Measurements from ENCODE around the gene IL17RC.

The IL17RC gene

DNA sequence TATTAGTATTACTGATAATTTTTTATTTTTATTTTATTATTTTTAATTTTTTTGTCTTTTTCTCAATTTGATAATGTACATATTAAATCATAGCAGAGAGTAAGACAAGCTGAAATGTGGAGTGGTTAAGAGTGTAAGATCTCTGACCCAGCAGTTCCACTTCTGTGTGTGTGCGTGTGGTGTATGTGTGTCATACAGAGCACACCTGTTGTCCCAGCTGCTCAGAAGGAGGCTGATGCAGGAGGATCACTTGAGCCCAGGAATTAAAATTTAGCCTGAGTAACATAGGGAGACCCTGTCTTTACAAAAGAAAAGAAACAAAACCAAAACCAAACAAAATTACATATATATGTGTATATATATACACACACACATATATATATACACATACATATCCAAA lies 35.5 kb upstream of the IL17RC start:
- no peaks in the 10 kb centered on the region for H3K27me3 ChIP-seq (replicated peaks; ENCODE audit: control insufficient read depth, insufficient read depth, low read length, poor library complexity, severe bottlenecking)
- H3K4me1 ChIP-seq (ENCODE audit: control insufficient read depth, insufficient read depth, low read length, poor library complexity, severe bottlenecking) = no peaks in the 10 kb centered on the region
- no peak overlapping the region for H3K27ac ChIP-seq (ENCODE audit: insufficient read depth, low read length, poor library complexity, severe bottlenecking)
- no peaks in the 10 kb centered on the region for H3K9me3 ChIP-seq (ENCODE audit: control insufficient read depth, low read length)
- H3K4me3 ChIP-seq (ENCODE audit: insufficient read depth, low read depth, low read length, poor library complexity, severe bottlenecking) = no peak overlapping the region
- no peak for DNase-seq
- H3K36me3 ChIP-seq (ENCODE audit: control insufficient read depth, insufficient read depth, low read length) = no peaks in the 10 kb centered on the region

DNA sequence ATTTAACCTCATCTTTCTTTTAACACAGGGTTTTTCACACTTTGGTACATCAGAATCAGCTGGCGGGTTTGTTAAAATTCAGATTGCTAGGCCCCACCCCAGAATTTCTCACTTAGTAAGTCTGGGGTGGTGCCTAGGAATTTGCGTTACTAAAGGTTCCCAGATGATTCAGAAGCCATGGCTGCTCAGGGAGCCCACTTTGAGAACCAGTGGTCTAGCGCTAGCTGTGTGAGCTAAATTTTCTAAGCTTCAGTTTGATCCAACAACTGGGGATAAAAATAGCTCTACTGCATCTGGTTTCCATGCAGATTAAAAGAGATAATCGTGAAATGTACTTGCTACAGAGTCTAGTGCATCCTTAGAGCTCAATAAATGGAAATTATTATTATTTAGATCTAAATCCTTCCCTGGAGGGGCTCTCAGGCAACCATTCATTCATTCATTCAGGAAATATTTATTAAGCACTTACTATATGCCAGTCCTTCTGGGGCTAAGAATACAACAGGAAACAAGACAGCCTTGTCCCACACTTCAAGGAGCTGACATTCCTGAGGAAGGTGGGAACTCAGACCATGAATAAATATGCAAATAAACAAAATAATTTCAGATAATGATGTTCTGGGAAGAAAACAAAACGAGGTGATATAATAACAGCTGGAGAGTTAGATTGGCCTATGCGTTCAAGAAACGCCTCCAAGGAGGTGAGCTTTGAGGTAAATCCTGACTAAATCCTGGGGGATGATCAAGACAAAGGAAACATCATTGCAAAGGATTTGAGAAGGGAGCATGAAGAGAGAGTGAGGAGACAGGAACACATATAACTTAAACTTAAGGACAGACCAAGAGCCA lies 33.0 kb upstream of the IL17RC start:
- Histone ChIP-seq H3K9me3 (ENCODE audit: control insufficient read depth, low read length) (no peaks in the 10 kb centered on the region), H3K36me3 (ENCODE audit: control insufficient read depth, insufficient read depth, low read length) (no peaks in the 10 kb centered on the region), H3K4me3 (ENCODE audit: insufficient read depth, low read depth, low read length, poor library complexity, severe bottlenecking) (no peak overlapping the region), H3K4me1 (ENCODE audit: control insufficient read depth, insufficient read depth, low read length, poor library complexity, severe bottlenecking) (no peaks in the 10 kb centered on the region), H3K27ac (ENCODE audit: insufficient read depth, low read length, poor library complexity, severe bottlenecking) (no peak overlapping the region), H3K27me3 (replicated peaks; ENCODE audit: control insufficient read depth, insufficient read depth, low read length, poor library complexity, severe bottlenecking) (no peaks in the 10 kb centered on the region)
- no peak for DNase-seq

DNA sequence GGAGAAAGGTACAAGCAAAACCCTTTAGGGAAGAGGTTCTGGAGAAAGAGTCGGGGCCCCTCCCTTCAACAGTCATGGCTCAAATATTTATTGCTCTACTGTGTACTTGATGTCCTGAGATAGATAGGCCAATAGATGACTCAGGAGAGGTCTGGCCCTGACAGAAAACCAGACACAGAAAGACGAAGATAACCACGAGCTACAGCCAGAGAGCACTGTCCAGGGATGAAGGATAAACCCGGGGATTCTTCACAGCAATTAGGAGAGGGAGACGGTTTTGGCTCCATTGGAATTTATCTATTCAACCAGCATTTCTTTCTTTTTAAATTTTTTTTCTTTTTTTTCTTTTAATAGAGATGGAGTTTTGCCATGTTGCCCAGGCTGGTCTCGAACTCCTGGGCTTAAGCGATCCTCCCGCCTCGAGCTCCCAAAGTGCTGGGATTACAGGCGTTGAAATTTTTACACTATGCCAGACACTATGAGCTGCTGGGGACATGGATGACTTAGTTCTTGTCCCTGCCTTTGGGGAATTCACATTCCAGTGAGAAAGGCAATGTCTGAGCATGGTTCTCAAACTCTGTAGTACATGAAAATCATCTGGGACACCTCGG lies 32.2 kb upstream of the IL17RC start:
- no peaks in the 10 kb centered on the region for H3K9me3 ChIP-seq (ENCODE audit: control insufficient read depth, low read length)
- no peak for DNase-seq
- H3K27me3 ChIP-seq (replicated peaks; ENCODE audit: control insufficient read depth, insufficient read depth, low read length, poor library complexity, severe bottlenecking) = no peaks in the 10 kb centered on the region
- H3K27ac ChIP-seq (ENCODE audit: insufficient read depth, low read length, poor library complexity, severe bottlenecking) = no peak overlapping the region
- H3K4me1 ChIP-seq (ENCODE audit: control insufficient read depth, insufficient read depth, low read length, poor library complexity, severe bottlenecking) = no peaks in the 10 kb centered on the region
- H3K4me3 ChIP-seq (ENCODE audit: insufficient read depth, low read depth, low read length, poor library complexity, severe bottlenecking) = no peak overlapping the region
- H3K36me3 ChIP-seq (ENCODE audit: control insufficient read depth, insufficient read depth, low read length) = no peaks in the 10 kb centered on the region

DNA sequence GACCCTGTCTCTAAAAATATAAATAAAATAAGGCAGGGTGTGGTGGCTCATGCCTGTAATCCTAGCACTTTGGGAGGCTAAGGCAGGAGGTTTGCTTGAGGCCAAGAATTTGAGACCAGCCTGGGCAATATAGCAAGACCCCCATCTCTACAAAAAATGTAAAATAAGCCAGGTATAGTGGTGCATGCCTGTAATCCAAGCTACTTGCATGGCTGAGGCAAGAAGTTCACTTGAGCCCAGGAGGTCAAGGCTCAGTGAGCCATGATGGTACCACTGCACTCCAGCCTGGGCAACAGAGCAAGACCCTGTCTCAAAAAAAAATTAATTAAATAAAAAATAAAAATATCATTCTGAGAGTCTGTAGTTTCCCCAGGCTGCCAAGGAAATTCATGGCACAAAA lies 30.6 kb upstream of the IL17RC start:
- no peaks in the 10 kb centered on the region for H3K27me3 ChIP-seq (replicated peaks; ENCODE audit: control insufficient read depth, insufficient read depth, low read length, poor library complexity, severe bottlenecking)
- H3K9me3 ChIP-seq (ENCODE audit: control insufficient read depth, low read length) = no peaks in the 10 kb centered on the region
- no peak for DNase-seq
- H3K36me3 ChIP-seq (ENCODE audit: control insufficient read depth, insufficient read depth, low read length) = no peaks in the 10 kb centered on the region
- H3K4me3 ChIP-seq (ENCODE audit: insufficient read depth, low read depth, low read length, poor library complexity, severe bottlenecking) = no peak overlapping the region
- H3K27ac ChIP-seq (ENCODE audit: insufficient read depth, low read length, poor library complexity, severe bottlenecking) = no peak overlapping the region
- peaks cover 5% of the 10 kb centered on the region for H3K4me1 ChIP-seq (ENCODE audit: control insufficient read depth, insufficient read depth, low read length, poor library complexity, severe bottlenecking)

DNA sequence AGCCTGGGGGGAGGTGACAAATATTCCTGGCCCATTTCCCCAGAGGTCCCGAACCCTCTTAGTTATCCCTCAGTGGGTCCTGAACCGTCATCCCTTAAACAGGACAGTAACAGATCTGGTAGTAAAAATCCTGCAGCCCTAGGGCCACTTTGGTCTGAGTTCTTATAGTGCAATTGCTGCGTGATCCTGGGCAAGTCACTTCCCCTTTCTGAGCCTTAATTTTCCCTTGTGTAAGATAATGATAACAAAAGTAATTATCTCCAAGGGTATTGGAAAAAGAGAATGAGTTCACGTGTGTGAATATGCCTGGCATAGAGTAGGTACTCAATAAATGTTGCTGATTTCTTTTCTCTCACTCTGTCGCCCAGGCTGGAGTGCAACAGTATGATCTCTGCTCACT lies 29.4 kb upstream of the IL17RC start:
- DNase-seq = no peak
- Histone ChIP-seq H3K36me3 (ENCODE audit: control insufficient read depth, insufficient read depth, low read length) (no peaks in the 10 kb centered on the region), H3K4me1 (ENCODE audit: control insufficient read depth, insufficient read depth, low read length, poor library complexity, severe bottlenecking) (peaks cover 6% of the 10 kb centered on the region), H3K27ac (ENCODE audit: insufficient read depth, low read length, poor library complexity, severe bottlenecking) (no peak overlapping the region), H3K9me3 (ENCODE audit: control insufficient read depth, low read length) (no peaks in the 10 kb centered on the region), H3K27me3 (replicated peaks; ENCODE audit: control insufficient read depth, insufficient read depth, low read length, poor library complexity, severe bottlenecking) (no peaks in the 10 kb centered on the region), H3K4me3 (ENCODE audit: insufficient read depth, low read depth, low read length, poor library complexity, severe bottlenecking) (no peak overlapping the region)

DNA sequence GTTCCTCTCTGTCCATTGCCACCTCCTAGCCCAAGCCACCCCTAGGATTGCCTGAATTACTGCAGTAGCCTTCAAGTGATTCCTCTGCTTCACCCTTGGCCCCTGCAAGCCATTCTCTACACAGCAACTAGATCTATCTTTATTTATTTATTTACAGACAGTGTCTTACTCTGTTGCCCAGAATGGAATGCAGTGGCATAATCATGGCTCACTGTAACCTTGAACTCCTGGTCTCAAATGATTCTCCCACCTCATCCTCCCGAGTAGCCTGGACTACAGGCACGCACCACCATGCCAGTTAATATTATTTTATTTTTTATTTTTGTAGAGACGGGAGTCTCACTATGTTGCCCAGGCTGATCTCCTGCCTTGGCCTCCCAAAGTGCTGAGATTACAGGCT lies 28.4 kb upstream of the IL17RC start:
- H3K4me3 ChIP-seq (ENCODE audit: insufficient read depth, low read depth, low read length, poor library complexity, severe bottlenecking) = no peak overlapping the region
- H3K27me3 ChIP-seq (replicated peaks; ENCODE audit: control insufficient read depth, insufficient read depth, low read length, poor library complexity, severe bottlenecking) = no peaks in the 10 kb centered on the region
- H3K4me1 ChIP-seq (ENCODE audit: control insufficient read depth, insufficient read depth, low read length, poor library complexity, severe bottlenecking) = peaks cover 6% of the 10 kb centered on the region
- H3K9me3 ChIP-seq (ENCODE audit: control insufficient read depth, low read length) = no peaks in the 10 kb centered on the region
- DNase-seq = no peak
- H3K36me3 ChIP-seq (ENCODE audit: control insufficient read depth, insufficient read depth, low read length) = peaks cover 9% of the 10 kb centered on the region
- H3K27ac ChIP-seq (ENCODE audit: insufficient read depth, low read length, poor library complexity, severe bottlenecking) = no peak overlapping the region

DNA sequence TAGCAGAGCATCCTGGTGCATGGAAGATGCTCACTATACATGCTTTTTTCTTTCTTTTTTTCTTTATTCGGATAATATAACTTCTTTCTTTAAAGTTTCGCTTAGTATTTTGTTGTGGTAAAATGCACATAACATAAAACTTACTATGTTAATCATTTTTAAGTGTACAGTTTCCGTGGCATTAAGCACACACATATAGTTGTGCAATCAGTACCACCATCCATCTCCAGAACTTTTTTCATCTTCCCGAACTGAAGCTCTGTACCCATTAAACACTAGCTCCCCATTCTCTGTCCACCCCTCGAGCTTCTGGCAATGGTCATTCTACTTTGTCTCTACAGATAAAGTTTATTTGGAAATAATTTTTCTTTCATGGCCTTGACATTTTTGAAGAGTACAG lies 27.5 kb upstream of the IL17RC start:
- Histone ChIP-seq H3K27ac (ENCODE audit: insufficient read depth, low read length, poor library complexity, severe bottlenecking) (no peak overlapping the region), H3K9me3 (ENCODE audit: control insufficient read depth, low read length) (no peaks in the 10 kb centered on the region), H3K27me3 (replicated peaks; ENCODE audit: control insufficient read depth, insufficient read depth, low read length, poor library complexity, severe bottlenecking) (no peaks in the 10 kb centered on the region), H3K4me1 (ENCODE audit: control insufficient read depth, insufficient read depth, low read length, poor library complexity, severe bottlenecking) (peaks cover 6% of the 10 kb centered on the region), H3K4me3 (ENCODE audit: insufficient read depth, low read depth, low read length, poor library complexity, severe bottlenecking) (no peak overlapping the region), H3K36me3 (ENCODE audit: control insufficient read depth, insufficient read depth, low read length) (peaks cover 10% of the 10 kb centered on the region)
- DNase-seq = no peak

DNA sequence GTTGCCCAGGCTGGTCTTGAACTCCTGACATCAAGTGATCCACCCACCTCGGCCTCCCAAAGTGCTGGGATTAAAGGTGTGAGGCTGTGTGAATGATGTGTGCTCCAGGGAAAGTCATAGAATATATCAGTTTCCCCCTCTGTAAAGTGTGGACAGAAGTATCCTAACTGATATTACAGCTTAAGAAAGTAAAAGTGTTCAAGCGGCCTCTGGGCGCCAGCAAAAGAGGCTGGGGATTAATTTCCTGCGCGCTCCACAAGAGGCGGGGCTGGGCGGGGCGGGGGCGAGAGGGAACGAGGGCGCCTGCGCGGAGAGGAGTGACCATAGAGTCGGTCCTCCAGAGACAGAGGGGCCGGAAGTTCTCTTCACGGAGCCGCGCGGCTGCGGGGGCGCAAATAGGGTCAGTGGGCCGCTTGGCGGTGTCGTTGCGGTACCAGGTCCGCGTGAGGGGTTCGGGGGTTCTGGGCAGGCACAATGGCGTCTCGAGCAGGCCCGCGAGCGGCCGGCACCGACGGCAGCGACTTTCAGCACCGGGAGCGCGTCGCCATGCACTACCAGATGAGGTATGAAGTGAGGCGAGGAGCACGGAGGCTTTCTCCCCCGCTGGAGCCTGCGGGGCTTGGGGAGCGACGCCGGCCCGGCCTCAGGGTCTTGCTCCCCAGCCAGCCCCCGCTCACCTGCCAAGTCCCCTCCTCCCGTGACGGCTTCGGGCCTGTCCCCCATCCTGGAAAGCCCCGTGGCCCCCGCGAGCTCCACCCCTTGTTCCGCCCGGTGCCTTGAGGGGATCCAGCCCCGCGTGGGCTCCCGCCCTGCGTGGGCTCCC lies 26.4 kb upstream of the IL17RC start, which contains the start of gene JAGN1:
JAGN1 (plus strand) TSS at position 362 of the 823 bp plus-strand sequence; CDS start at position 475, 113 bp downstream.
- peak within 1 kb of the TSS; percentile 100 for H3K27ac ChIP-seq (ENCODE audit: insufficient read depth, low read length, poor library complexity, severe bottlenecking)
- peaks cover 10% of the 10 kb centered on the region for H3K36me3 ChIP-seq (ENCODE audit: control insufficient read depth, insufficient read depth, low read length)
- peak; percentile 86 to 87 (median 86) for DNase-seq
- H3K4me1 ChIP-seq (ENCODE audit: control insufficient read depth, insufficient read depth, low read length, poor library complexity, severe bottlenecking) = peaks cover 11% of the 10 kb centered on the region
- H3K4me3 ChIP-seq (ENCODE audit: insufficient read depth, low read depth, low read length, poor library complexity, severe bottlenecking) = peak within 1 kb of the TSS; percentile 94
- H3K9me3 ChIP-seq (ENCODE audit: control insufficient read depth, low read length) = no peaks in the 10 kb centered on the region
- no peaks in the 10 kb centered on the region for H3K27me3 ChIP-seq (replicated peaks; ENCODE audit: control insufficient read depth, insufficient read depth, low read length, poor library complexity, severe bottlenecking)

DNA sequence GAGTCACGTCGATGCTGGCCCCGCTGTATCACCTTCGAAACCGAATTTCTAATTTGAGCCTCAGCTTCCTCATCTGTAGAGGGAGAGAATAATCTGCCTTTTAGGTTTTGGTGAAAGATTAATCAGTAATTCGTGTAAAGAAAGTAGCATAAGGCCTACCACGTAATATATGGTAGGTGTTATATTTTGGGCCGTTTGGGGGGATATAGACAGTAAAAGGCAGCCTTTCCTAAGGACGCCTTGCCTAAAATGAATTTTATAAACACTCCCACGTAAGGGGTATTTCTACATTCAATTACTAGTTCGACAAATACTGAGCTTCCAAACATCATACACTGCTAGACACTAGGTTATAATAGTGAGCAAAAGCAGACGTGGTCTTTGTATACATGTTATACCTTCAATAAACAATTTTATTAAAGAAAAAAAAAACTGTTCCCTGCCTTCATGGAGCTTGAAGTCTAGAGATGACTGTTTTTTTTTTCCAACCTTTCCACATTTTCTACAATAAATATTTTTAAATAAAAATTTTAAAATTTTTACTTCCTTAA lies 25.8 kb upstream of the IL17RC start:
- Histone ChIP-seq H3K9me3 (ENCODE audit: control insufficient read depth, low read length) (no peaks in the 10 kb centered on the region), H3K27ac (ENCODE audit: insufficient read depth, low read length, poor library complexity, severe bottlenecking) (peak overlapping the region; percentile 100), H3K4me3 (ENCODE audit: insufficient read depth, low read depth, low read length, poor library complexity, severe bottlenecking) (peak overlapping the region; percentile 94), H3K36me3 (ENCODE audit: control insufficient read depth, insufficient read depth, low read length) (peaks cover 10% of the 10 kb centered on the region), H3K4me1 (ENCODE audit: control insufficient read depth, insufficient read depth, low read length, poor library complexity, severe bottlenecking) (peaks cover 11% of the 10 kb centered on the region), H3K27me3 (replicated peaks; ENCODE audit: control insufficient read depth, insufficient read depth, low read length, poor library complexity, severe bottlenecking) (no peaks in the 10 kb centered on the region)
- DNase-seq = no peak
